Sigmoid colon (tissue), 4 donors: ENCODE measurements around the gene PTK7.

Experiments
- EP300 ChIP-seq, 4 donors: sonication (generic); formaldehyde crosslinking; IDR thresholded peaks; one replicate each; pipeline ENCODE4 v1.6.1; 2017; ENCODE audit warnings: antibody characterized with exemption in 4 of 4
- POLR2A ChIP-seq, 2 donors: fragments of 450-650 bp; IDR thresholded peaks; one replicate each; pipeline ENCODE4 v1.6.1; 2016; ENCODE audit warnings: antibody characterized with exemption in 2 of 2, mild to moderate bottlenecking in 2 of 2, moderate library complexity in 2 of 2
- POLR2AphosphoS5 ChIP-seq, 4 donors: sonication (generic); formaldehyde crosslinking; IDR thresholded peaks; one replicate each; pipeline ENCODE4 v1.6.1; 2017; ENCODE audit warnings: antibody characterized with exemption in 4 of 4
- TF ChIP-seq, protein P1 (sequence below), 4 experiments: fragments of 450-650 bp in 3 of 4; fragments of 200-600 bp in 1 of 4; IDR thresholded peaks; one replicate each; pipeline ENCODE4 v1.5.1; 2016 to 2019; ENCODE audit warnings: antibody characterized with exemption in 4 of 4, mild to moderate bottlenecking in 3 of 4, moderate library complexity in 2 of 4

DNA sequence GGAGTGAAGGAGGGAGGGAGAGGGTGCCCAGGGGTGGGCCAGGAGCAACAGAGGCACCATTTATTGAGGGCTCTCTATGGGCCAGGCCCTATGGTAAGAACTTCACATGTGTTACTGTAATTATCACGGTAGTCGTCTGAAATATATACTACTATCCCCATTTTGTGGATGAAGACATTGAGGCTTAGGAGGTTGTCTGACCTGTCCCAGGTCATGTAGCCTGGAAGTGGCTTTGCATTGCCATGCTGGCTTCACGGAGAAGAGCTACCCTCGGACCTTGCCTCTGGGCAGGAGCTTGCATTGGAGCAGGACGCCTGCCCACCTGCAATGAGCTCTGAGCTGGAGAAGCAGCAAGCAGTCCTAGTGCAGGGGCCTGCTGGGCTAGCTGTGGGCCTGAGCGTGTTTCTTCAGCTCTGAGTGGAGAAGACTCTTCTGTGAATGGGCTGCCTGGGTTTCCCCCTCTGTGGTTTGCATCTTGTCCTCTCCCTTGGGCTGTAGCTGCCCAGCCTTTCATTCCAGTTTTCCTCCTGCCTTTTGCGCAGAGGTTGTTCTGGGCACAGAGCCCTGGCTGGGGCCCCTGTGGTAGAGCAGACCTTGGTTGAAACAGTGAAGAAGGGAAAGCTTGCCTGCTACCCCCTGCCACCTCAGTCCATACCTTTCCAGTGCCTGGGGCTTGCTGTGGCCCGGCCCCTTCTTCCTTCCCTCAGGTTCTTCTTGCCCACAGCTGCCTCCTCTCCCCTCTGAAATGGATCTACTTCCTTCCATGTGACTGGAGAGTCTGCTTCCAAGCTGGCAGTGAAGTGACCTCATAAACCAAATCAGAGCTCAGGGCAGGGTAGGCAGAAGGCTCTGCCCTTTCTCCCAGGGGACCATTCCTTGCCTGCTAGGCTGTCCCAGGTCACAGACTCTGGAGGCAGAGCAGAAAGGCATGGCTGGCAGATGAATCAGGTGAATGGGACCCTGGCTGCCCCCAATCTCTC is 70.9 kb downstream of the PTK7 start:
- TF ChIP-seq POLR2A (IDR thresholded peaks at IDR 0.05) = no peak
- TF ChIP-seq, protein P1, sequence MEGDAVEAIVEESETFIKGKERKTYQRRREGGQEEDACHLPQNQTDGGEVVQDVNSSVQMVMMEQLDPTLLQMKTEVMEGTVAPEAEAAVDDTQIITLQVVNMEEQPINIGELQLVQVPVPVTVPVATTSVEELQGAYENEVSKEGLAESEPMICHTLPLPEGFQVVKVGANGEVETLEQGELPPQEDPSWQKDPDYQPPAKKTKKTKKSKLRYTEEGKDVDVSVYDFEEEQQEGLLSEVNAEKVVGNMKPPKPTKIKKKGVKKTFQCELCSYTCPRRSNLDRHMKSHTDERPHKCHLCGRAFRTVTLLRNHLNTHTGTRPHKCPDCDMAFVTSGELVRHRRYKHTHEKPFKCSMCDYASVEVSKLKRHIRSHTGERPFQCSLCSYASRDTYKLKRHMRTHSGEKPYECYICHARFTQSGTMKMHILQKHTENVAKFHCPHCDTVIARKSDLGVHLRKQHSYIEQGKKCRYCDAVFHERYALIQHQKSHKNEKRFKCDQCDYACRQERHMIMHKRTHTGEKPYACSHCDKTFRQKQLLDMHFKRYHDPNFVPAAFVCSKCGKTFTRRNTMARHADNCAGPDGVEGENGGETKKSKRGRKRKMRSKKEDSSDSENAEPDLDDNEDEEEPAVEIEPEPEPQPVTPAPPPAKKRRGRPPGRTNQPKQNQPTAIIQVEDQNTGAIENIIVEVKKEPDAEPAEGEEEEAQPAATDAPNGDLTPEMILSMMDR (IDR thresholded peaks at IDR 0.05) = no peak
- TF ChIP-seq POLR2AphosphoS5 (IDR thresholded peaks at IDR 0.05) = no peak
- no peak for TF ChIP-seq EP300 (IDR thresholded peaks at IDR 0.05)
